ENCODE measurements around the gene FBXL3. TPM values are rescaled to one million over a fixed set of nuclear protein-coding genes. Genes with fewer than 3 reads are reported as not detected.

FBXL3 gene
- total RNA-seq, 6 experiments from 2014 or later, result 13.6 to 31.4 (median 19.7) TPM

- no peaks in the 10 kb centered on the region for H3K27me3 ChIP-seq
- 96% methylated on average over 4 of the region's 4 CpGs for WGBS (ENCODE audit: insufficient coverage, low coverage, low lambda C conversion rate, missing lambda C conversion rate)
- DNase-seq, result no peak
- no peaks in the 10 kb centered on the region for H3K9me3 ChIP-seq
- H3K4me3 ChIP-seq, result no peak overlapping the region
- intact Hi-C loops (cut with DNase I), result no loop called here
- H3K27ac ChIP-seq, result no peak overlapping the region
- no peaks in the 10 kb centered on the region for H3K36me3 ChIP-seq
- TF ChIP-seq CTCF (IDR thresholded peaks at IDR 0.05) (no peak), POLR2A (IDR thresholded peaks at IDR 0.05) (no peak)
- no peaks in the 10 kb centered on the region for H3K4me1 ChIP-seq
- no peak for ATAC-seq
Measured at GRCh38 chr13:77033717-77034302, 6.9 kb upstream of the FBXL3 start.

- H3K27ac ChIP-seq, result no peak overlapping the region
- no peak overlapping the region for H3K4me3 ChIP-seq
- 84% methylated on average over 5 of the region's 6 CpGs for WGBS (ENCODE audit: insufficient coverage, low coverage, low lambda C conversion rate, missing lambda C conversion rate)
- no peaks in the 10 kb centered on the region for H3K27me3 ChIP-seq
- no peaks in the 10 kb centered on the region for H3K4me1 ChIP-seq
- DNase-seq (no peak), ATAC-seq (no peak)
- no peaks in the 10 kb centered on the region for H3K9me3 ChIP-seq
- no peaks in the 10 kb centered on the region for H3K36me3 ChIP-seq
- TF ChIP-seq POLR2A (IDR thresholded peaks at IDR 0.05), result no peak
- no peak for TF ChIP-seq CTCF (IDR thresholded peaks at IDR 0.05)
- intact Hi-C loops (cut with DNase I), result no loop called here
Measured at GRCh38 chr13:77031656-77032243, 4.8 kb upstream of the FBXL3 start.

GRCh38 chr13:77029436-77029835, 2.5 kb upstream of the FBXL3 start:
- Histone ChIP-seq H3K9me3 (no peaks in the 10 kb centered on the region), H3K36me3 (no peaks in the 10 kb centered on the region), H3K27ac (no peak overlapping the region), H3K4me3 (no peak overlapping the region), H3K27me3 (no peaks in the 10 kb centered on the region), H3K4me1 (peaks cover 0 to 15% (median 4%) of the 10 kb centered on the region in 4 donors)
- DNase-seq (no peak), ATAC-seq (no peak)
- no peak for TF ChIP-seq CTCF (IDR thresholded peaks at IDR 0.05)
- TF ChIP-seq POLR2A (IDR thresholded peaks at IDR 0.05), result no peak
- WGBS (ENCODE audit: insufficient coverage, low coverage, low lambda C conversion rate, missing lambda C conversion rate), result 100% methylated on average over 1 of the region's 1 CpG
- intact Hi-C loops (cut with DNase I), result no loop called here

GRCh38 chr13:77028202-77028601, 1.2 kb upstream of the FBXL3 start:
- WGBS (ENCODE audit: insufficient coverage, low coverage, low lambda C conversion rate, missing lambda C conversion rate), result 72% methylated on average over 5 of the region's 5 CpGs
- TF ChIP-seq POLR2A (IDR thresholded peaks at IDR 0.05), result no peak
- no peak for DNase-seq
- Histone ChIP-seq H3K4me3 (no peak overlapping the region), H3K36me3 (no peaks in the 10 kb centered on the region), H3K9me3 (no peaks in the 10 kb centered on the region), H3K4me1 (peaks cover 0 to 25% (median 10%) of the 10 kb centered on the region in 4 donors), H3K27me3 (no peaks in the 10 kb centered on the region), H3K27ac (no peak overlapping the region)
- ATAC-seq, result peak in 1 of 4 donors; percentile 31
- intact Hi-C loops (cut with DNase I), result no loop called here

- WGBS (ENCODE audit: insufficient coverage, low coverage, low lambda C conversion rate, missing lambda C conversion rate), result under 1% methylated on average over 19 of the region's 62 CpGs
- H3K27ac ChIP-seq, result peak overlapping the region; percentile 97 to 99 (median 98)
- peak overlapping the region; percentile 94 to 96 (median 95) for H3K4me3 ChIP-seq
- ATAC-seq (peak; percentile 69 to 89 (median 85)), DNase-seq (peak; percentile 84 to 92 (median 90))
- no peaks in the 10 kb centered on the region for H3K27me3 ChIP-seq
- H3K4me1 ChIP-seq, result peaks cover 0 to 39% (median 10%) of the 10 kb centered on the region in 4 donors
- TF ChIP-seq CTCF (IDR thresholded peaks at IDR 0.05) (no peak), POLR2A (IDR thresholded peaks at IDR 0.05) (no peak)
- H3K9me3 ChIP-seq, result no peaks in the 10 kb centered on the region
- intact Hi-C loops (cut with DNase I), result no loop called here
- H3K36me3 ChIP-seq, result peaks cover 0 to 3% (median 0%) of the 10 kb centered on the region in 4 donors
Measured at GRCh38 chr13:77026255-77026860, 601 bp downstream of the FBXL3 start.

All from right lobe of liver (tissue), 6 donors.